GM19099 (cell line): ENCODE measurements around the gene TRIM2.

Experiments used
- POLR2A ChIP-seq: IDR thresholded peaks from 3 replicates; pipeline ENCODE4 v1.6.1; 2011; ENCODE audit warnings: low read depth; ENCODE audit not compliant: insufficient read length; ENCODE audit errors: extremely low read depth

Gene TRIM2

GRCh38 chr4:153269218-153269990 is 65.2 kb downstream of the TRIM2 start:
- TF ChIP-seq POLR2A = no peak

DNA sequence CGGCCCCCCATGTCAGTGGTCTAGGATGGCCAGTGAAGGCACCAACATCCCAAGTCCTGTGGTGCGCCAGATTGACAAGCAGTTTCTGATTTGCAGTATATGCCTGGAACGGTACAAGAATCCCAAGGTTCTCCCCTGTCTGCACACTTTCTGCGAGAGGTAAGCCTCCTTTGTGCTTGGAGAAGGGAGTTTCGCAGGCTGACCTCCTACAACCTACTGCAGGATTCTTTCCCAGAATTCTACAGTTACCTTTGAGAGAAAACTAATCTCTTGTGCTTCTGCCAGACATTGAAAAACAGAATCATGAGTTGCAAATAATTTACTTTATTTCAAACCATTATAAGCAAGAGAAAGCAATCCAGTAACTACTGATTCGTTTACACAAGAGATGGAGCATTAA is 66.1 kb downstream of the TRIM2 start:
- TF ChIP-seq POLR2A = no peak

- no peak for TF ChIP-seq POLR2A
Observed at GRCh38 chr4:153271820-153272219, 67.6 kb downstream of the TRIM2 start.

GRCh38 chr4:153273751-153274150 is 69.5 kb downstream of the TRIM2 start:
- no peak for TF ChIP-seq POLR2A

GRCh38 chr4:153274967-153275366 is 70.7 kb downstream of the TRIM2 start:
- TF ChIP-seq POLR2A = no peak

GRCh38 chr4:153275380-153276276 is 71.4 kb downstream of the TRIM2 start:
- TF ChIP-seq POLR2A = no peak

GRCh38 chr4:153276971-153277370 is 72.7 kb downstream of the TRIM2 start:
- TF ChIP-seq POLR2A = no peak

DNA sequence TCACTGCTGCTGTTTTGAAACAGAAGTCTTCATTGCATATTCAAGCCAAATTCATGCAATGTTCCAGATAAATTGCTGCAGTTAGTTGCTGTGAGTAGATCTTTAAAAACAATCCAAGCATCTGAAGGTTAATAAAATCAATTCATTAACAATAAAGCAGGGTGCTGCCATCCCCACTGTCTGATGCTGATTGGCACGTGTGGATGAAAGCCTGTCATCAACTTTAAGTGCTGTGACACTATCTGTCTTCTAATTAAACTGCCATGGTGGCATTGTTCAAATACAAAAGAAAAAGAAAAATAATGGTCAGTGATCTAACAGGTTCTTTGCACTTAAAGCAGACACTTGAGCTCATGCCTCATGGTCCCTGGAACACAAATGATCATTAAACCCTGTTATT is 77.2 kb downstream of the TRIM2 start:
- no peak for TF ChIP-seq POLR2A

GRCh38 chr4:153282023-153282422 is 77.8 kb downstream of the TRIM2 start:
- no peak for TF ChIP-seq POLR2A

DNA sequence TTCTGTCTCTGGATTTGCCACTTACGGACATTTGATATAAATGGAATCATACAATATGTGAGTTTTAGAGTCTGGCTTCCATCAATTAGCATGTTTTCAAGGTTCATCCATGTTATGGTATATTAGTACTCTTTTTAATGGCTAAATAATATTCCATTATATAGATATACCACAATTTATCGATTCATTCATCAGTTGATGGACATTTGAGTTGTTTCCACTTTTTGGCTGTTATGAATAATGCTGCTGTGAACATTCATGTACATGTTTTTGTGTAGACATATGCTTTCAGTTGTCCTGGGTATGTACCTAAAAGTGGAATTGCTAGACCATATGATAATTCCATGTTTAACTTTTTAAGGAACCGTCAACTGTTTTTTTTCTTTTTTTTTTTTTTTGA is 79.0 kb downstream of the TRIM2 start:
- TF ChIP-seq POLR2A = no peak

- TF ChIP-seq POLR2A = no peak
Observed at GRCh38 chr4:153290134-153290533, 85.9 kb downstream of the TRIM2 start.

- no peak for TF ChIP-seq POLR2A
Observed at GRCh38 chr4:153291562-153291961, 87.3 kb downstream of the TRIM2 start.

GRCh38 chr4:153292897-153293741 is 88.9 kb downstream of the TRIM2 start:
- TF ChIP-seq POLR2A = no peak

DNA sequence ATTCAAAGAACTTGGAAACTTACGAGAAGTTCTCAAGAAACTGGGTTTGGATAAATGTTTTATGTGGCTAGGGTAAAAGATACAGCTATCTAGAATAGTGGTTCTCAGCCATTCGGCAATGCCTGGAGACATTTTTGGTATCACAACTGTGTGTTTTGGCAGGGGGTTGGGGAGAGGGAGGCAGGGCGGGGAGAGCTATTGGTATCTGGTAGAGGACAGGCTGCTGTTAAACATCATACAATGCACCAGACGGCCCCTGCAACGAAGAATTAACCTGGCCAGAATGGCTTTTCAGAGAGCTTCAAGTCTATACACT is 89.5 kb downstream of the TRIM2 start:
- TF ChIP-seq POLR2A = no peak

GRCh38 chr4:153294631-153295030 is 90.4 kb downstream of the TRIM2 start:
- TF ChIP-seq POLR2A = no peak
